Sigmoid colon (tissue), 7 donors: ENCODE measurements around the gene TUBGCP3. TPM values are rescaled to one million over a fixed set of nuclear protein-coding genes. Genes with fewer than 3 reads are reported as not detected.

Experiments used
- DNase-seq: peaks from one replicate; pipeline ENCODE4 v3.0.0-alpha.2; 2019
- H3K27ac ChIP-seq, 4 donors: fragments of 200-600 bp; sonication (generic); one replicate each; pipeline ENCODE4 v1.5.1; 2016 to 2019; ENCODE audit warnings: mild to moderate bottlenecking in 1 of 4
- H3K27me3 ChIP-seq, 3 donors: fragments of 200-600 bp; sonication (generic); one replicate each; pipeline ENCODE4 v1.5.1; 2019; ENCODE audit warnings: mild to moderate bottlenecking in 1 of 3
- H3K36me3 ChIP-seq, 4 donors: fragments of 200-600 bp; sonication (generic); one replicate each; pipeline ENCODE4 v1.5.1; 2016 to 2019
- H3K4me1 ChIP-seq, 4 donors: fragments of 200-600 bp; sonication (generic); one replicate each; pipeline ENCODE4 v1.5.1; 2017 to 2019
- H3K4me3 ChIP-seq, 4 donors: fragments of 200-600 bp; sonication (generic); one replicate each; pipeline ENCODE4 v1.5.1; 2017 to 2019; ENCODE audit warnings: mild to moderate bottlenecking in 2 of 4, moderate library complexity in 1 of 4
- H3K9me3 ChIP-seq, 4 donors: fragments of 200-600 bp in 3 of 4; sonication (generic) in 3 of 4; one replicate each; pipeline versions ENCODE4 v1.5.1 to v1.6.1; 2013 to 2019
- CTCF ChIP-seq, 4 experiments: fragments of 450-650 bp in 3 of 4; fragments of 200-600 bp in 1 of 4; IDR thresholded peaks; one replicate each; pipeline ENCODE4 v1.5.1; 2016 to 2019; ENCODE audit warnings: antibody characterized with exemption in 4 of 4, mild to moderate bottlenecking in 3 of 4, moderate library complexity in 2 of 4
- EP300 ChIP-seq, 4 donors: sonication (generic); formaldehyde crosslinking; IDR thresholded peaks; one replicate each; pipeline ENCODE4 v1.6.1; 2017; ENCODE audit warnings: antibody characterized with exemption in 4 of 4
- POLR2A ChIP-seq, 2 donors: fragments of 450-650 bp; IDR thresholded peaks; one replicate each; pipeline ENCODE4 v1.6.1; 2016; ENCODE audit warnings: antibody characterized with exemption in 2 of 2, mild to moderate bottlenecking in 2 of 2, moderate library complexity in 2 of 2
- POLR2AphosphoS5 ChIP-seq, 4 donors: sonication (generic); formaldehyde crosslinking; IDR thresholded peaks; one replicate each; pipeline ENCODE4 v1.6.1; 2017; ENCODE audit warnings: antibody characterized with exemption in 4 of 4
- WGBS, 2 donors: extraction: QIAGEN DNeasy Blood & Tissue Kit; methylation state at CpG; one replicate each; pipeline ENCODE4 v1.1.7; 2013; 5-methylcytosine and 5-hydroxymethylcytosine counted together
- intact Hi-C: fragments of 100-400 bp; cut with DNase I; formaldehyde crosslinking; loops from one replicate; pipeline ENCODE4 v1.15.1; 2023
- polyA plus RNA-seq, 3 donors: library from polyadenylated mRNA; stranded (reverse); fragments of 200-250 nt; gene quantifications; one replicate each; pipeline ENCODE4 v1.2.3, GENCODE V29; 2013
- total RNA-seq, 4 donors: library from RNA; depleted of rRNA; stranded (reverse); fragments of >200 nt; gene quantifications; one replicate each; pipeline ENCODE4 v1.1.0, GENCODE V29; 2016
- donor health status: healthy with polysubstance abuse.
- donor health status: Bipolar disorder and iron deficiency.
- donor health status: healthy.

TUBGCP3 gene
- total RNA-seq (10 to 100 TPM; 23.8 to 33.5 (median 24.4) TPM), polyA plus RNA-seq (10 to 100 TPM in 2 of 3 donors, 1 to 10 TPM in 1; 7.2 to 14.4 (median 13.4) TPM)

GRCh38 chr13:112587764-112588489 lies at the start of gene TUBGCP3:
Gene TUBGCP3 (minus strand): TSS chr13:112588153. CDS start chr13:112587980, 173 bp downstream.
- peak within 1 kb of the TSS; percentile 96 to 99 (median 98) for H3K27ac ChIP-seq
- 0 to 1% methylated on average over 77 of the region's 77 CpGs for WGBS, 2 donors
- peak within 1 kb of the TSS; percentile 78 to 90 (median 88) for H3K4me3 ChIP-seq
- peak; percentile 33 to 75 (median 71) for TF ChIP-seq POLR2AphosphoS5 (IDR thresholded peaks at IDR 0.05)
- TF ChIP-seq CTCF (IDR thresholded peaks at IDR 0.05): peak in 1 of 4 experiments; percentile 26
- no peak for TF ChIP-seq EP300 (IDR thresholded peaks at IDR 0.05)
- H3K27me3 ChIP-seq: no peaks in the 10 kb centered on the region
- peak; percentile 92 for DNase-seq
- H3K4me1 ChIP-seq: peaks cover 0 to 24% (median 17%) of the 10 kb centered on the region in 4 donors
- no peaks in the 10 kb centered on the region for H3K36me3 ChIP-seq
- no peaks in the 10 kb centered on the region for H3K9me3 ChIP-seq
- intact Hi-C loops: loop anchor here (1.0 to 5.0 kb wide), 2 partner anchors 18 to 99 kb away; no protein-coding TSS in a partner anchor

GRCh38 chr13:112637017-112637801 lies 49.3 kb upstream of the TUBGCP3 start:
- Histone ChIP-seq H3K9me3 (no peaks in the 10 kb centered on the region), H3K36me3 (no peaks in the 10 kb centered on the region), H3K27me3 (no peaks in the 10 kb centered on the region), H3K4me1 (peaks cover 0 to 19% (median 12%) of the 10 kb centered on the region in 4 donors), H3K4me3 (no peak overlapping the region), H3K27ac (no peak overlapping the region)
- intact Hi-C loops: no loop called here
- DNase-seq: no peak
- peak in 1 of 4 donors; percentile 70 for TF ChIP-seq EP300 (IDR thresholded peaks at IDR 0.05)
- no peak for TF ChIP-seq CTCF (IDR thresholded peaks at IDR 0.05)
- no peak for TF ChIP-seq POLR2A (IDR thresholded peaks at IDR 0.05)
- peak in 1 of 4 donors; percentile 63 for TF ChIP-seq POLR2AphosphoS5 (IDR thresholded peaks at IDR 0.05)
- 75 to 84% methylated on average over 27 of the region's 27 CpGs for WGBS, 2 donors

GRCh38 chr13:112636401-112636975 lies 48.5 kb upstream of the TUBGCP3 start:
- intact Hi-C loops: no loop called here
- DNase-seq: no peak
- H3K27ac ChIP-seq: no peak overlapping the region
- TF ChIP-seq CTCF (IDR thresholded peaks at IDR 0.05): no peak
- H3K4me3 ChIP-seq: no peak overlapping the region
- WGBS, 2 donors: 85 to 91% methylated on average over 19 of the region's 19 CpGs
- H3K9me3 ChIP-seq: no peaks in the 10 kb centered on the region
- peaks cover 0 to 19% (median 12%) of the 10 kb centered on the region in 4 donors for H3K4me1 ChIP-seq
- H3K36me3 ChIP-seq: no peaks in the 10 kb centered on the region
- H3K27me3 ChIP-seq: no peaks in the 10 kb centered on the region

- whole genome bisulfite sequencing, 2 donors: 31 to 57% methylated on average over 6 of the region's 6 CpGs
- intact Hi-C loops: no loop called here
These were observed 47.4 kb upstream of the TUBGCP3 start for GRCh38 chr13:112635323-112635722.

More at GRCh38 chr13:112635323-112635722, 47.4 kb upstream of the TUBGCP3 start:
- Histone ChIP-seq H3K4me1 (peaks cover 0 to 16% (median 12%) of the 10 kb centered on the region in 4 donors), H3K9me3 (no peaks in the 10 kb centered on the region), H3K4me3 (no peak overlapping the region), H3K27ac (no peak overlapping the region), H3K36me3 (no peaks in the 10 kb centered on the region), H3K27me3 (no peaks in the 10 kb centered on the region)
- TF ChIP-seq CTCF (IDR thresholded peaks at IDR 0.05) (no peak), POLR2AphosphoS5 (IDR thresholded peaks at IDR 0.05) (no peak), POLR2A (IDR thresholded peaks at IDR 0.05) (no peak), EP300 (IDR thresholded peaks at IDR 0.05) (no peak)
- no peak for DNase-seq
